Effector CD4-positive, alpha-beta T cell (primary cell): ENCODE measurements around the gene PAPSS1.
"Not testable (repeated sequence)": the region's sequence is repeated elsewhere in the genome, so short reads cannot be mapped to it uniquely, and the experiment has no call there.

Experiments used
- DNase-seq: peaks from one replicate; pipeline ENCODE4 v3.0.0-alpha.2; 2020
- total RNA-seq: gene quantifications from one replicate; lab custom pipeline; 2026; lab: John Stamatoyannopoulos, UW

PAPSS1 gene
- 24.6 reads per million, percentile 51 among the genes with 10 or more reads in this experiment for total RNA-seq

GRCh38 chr4:107719922-107720722 lies at the start of gene PAPSS1:
Gene PAPSS1 (minus strand): TSS chr4:107720234. CDS start chr4:107720179, 55 bp downstream.
- peak; percentile 91 for DNase-seq

GRCh38 chr4:107760281-107760947 lies 40.4 kb upstream of the PAPSS1 start:
- no peak for DNase-seq

- DNase-seq = no peak
Measured at GRCh38 chr4:107757864-107758476, 37.9 kb upstream of the PAPSS1 start.

GRCh38 chr4:107757283-107757682 lies 37.2 kb upstream of the PAPSS1 start:
- DNase-seq = no peak

GRCh38 chr4:107755841-107756356 lies 35.9 kb upstream of the PAPSS1 start:
- DNase-seq = no peak

- DNase-seq = no peak
Measured at GRCh38 chr4:107751670-107752069, 31.6 kb upstream of the PAPSS1 start.

- no peak for DNase-seq
Measured at GRCh38 chr4:107747748-107748486, 27.9 kb upstream of the PAPSS1 start.

GRCh38 chr4:107746161-107746560 lies 26.1 kb upstream of the PAPSS1 start:
- no peak for DNase-seq

- DNase-seq = no peak
Measured at GRCh38 chr4:107744532-107744931, 24.5 kb upstream of the PAPSS1 start.

GRCh38 chr4:107743532-107743931 lies 23.5 kb upstream of the PAPSS1 start:
- DNase-seq = no peak

GRCh38 chr4:107742791-107743190 lies 22.8 kb upstream of the PAPSS1 start:
- DNase-seq = no peak

- DNase-seq = no peak
Measured at GRCh38 chr4:107742196-107742595, 22.2 kb upstream of the PAPSS1 start.

GRCh38 chr4:107740950-107741701 lies 21.1 kb upstream of the PAPSS1 start:
- DNase-seq = no peak

- DNase-seq = no peak
Measured at GRCh38 chr4:107740381-107740780, 20.3 kb upstream of the PAPSS1 start.

- no peak for DNase-seq
Measured at GRCh38 chr4:107737450-107737849, 17.4 kb upstream of the PAPSS1 start.

- DNase-seq = peak; percentile 40
Measured at GRCh38 chr4:107736924-107737448, 17.0 kb upstream of the PAPSS1 start.

- DNase-seq = no peak
Measured at GRCh38 chr4:107736037-107736436, 16.0 kb upstream of the PAPSS1 start.

GRCh38 chr4:107734120-107734519 lies 14.1 kb upstream of the PAPSS1 start:
- no peak for DNase-seq

GRCh38 chr4:107733431-107733925 lies 13.4 kb upstream of the PAPSS1 start:
- no peak for DNase-seq

- DNase-seq = not testable (repeated sequence)
Measured at GRCh38 chr4:107729050-107729449, 9.0 kb upstream of the PAPSS1 start.
